ENCODE results near the gene DIPK1B.

GRCh38 chr9:136703276-136703860 lies 9.0 kb upstream of the DIPK1B start:
- TF ChIP-seq CTCF (IDR thresholded peaks at IDR 0.05) (no peak), POLR2A (IDR thresholded peaks at IDR 0.05) (no peak)

All from thyroid gland (tissue), 4 donors.